WTC11 (cell line): ENCODE measurements around the gene BICD1.

Source experiments
- CREB1 ChIP-seq: sonication (generic); formaldehyde crosslinking; IDR thresholded peaks from 2 replicates; pipeline ENCODE4 v1.8.0; 2023; ENCODE audit warnings: mild to moderate bottlenecking, missing genetic modification reagents
- CREM ChIP-seq: sonication (generic); formaldehyde crosslinking; IDR thresholded peaks from 2 replicates; pipeline ENCODE4 v1.8.1; 2022; ENCODE audit warnings: mild to moderate bottlenecking, missing genetic modification reagents, moderate library complexity
- CTCF ChIP-seq: fragments of 200-600 bp; IDR thresholded peaks from 2 replicates; pipeline ENCODE4 v1.8.0; 2022; ENCODE audit warnings: antibody characterized with exemption
- JUN ChIP-seq: sonication (generic); formaldehyde crosslinking; IDR thresholded peaks from 2 replicates; pipeline ENCODE4 v1.8.0; 2023; ENCODE audit warnings: mild to moderate bottlenecking, missing genetic modification reagents
- MAX ChIP-seq: sonication (generic); formaldehyde crosslinking; IDR thresholded peaks from 2 replicates; pipeline ENCODE4 v1.8.0; 2022; ENCODE audit warnings: mild to moderate bottlenecking, missing genetic modification reagents
- USF1 ChIP-seq: sonication (generic); formaldehyde crosslinking; IDR thresholded peaks from 2 replicates; pipeline ENCODE4 v1.8.0; 2022; ENCODE audit warnings: mild to moderate bottlenecking, missing genetic modification reagents
- ZBTB21 ChIP-seq: sonication (generic); formaldehyde crosslinking; IDR thresholded peaks from 2 replicates; pipeline ENCODE4 v1.8.1; 2023; ENCODE audit warnings: mild to moderate bottlenecking, missing genetic modification reagents, borderline replicate concordance
- ZNF219 ChIP-seq: sonication (generic); formaldehyde crosslinking; IDR thresholded peaks from 2 replicates; pipeline ENCODE4 v1.8.0; 2023; ENCODE audit warnings: missing genetic modification reagents, mild to moderate bottlenecking, borderline replicate concordance
- TF ChIP-seq, protein P1 (sequence below): sonication (generic); formaldehyde crosslinking; IDR thresholded peaks from 2 replicates; pipeline ENCODE4 v1.8.1; 2023; ENCODE audit warnings: mild to moderate bottlenecking, missing genetic modification reagents

- TF ChIP-seq MAX (CRISPR knock-in tag) (no peak), ZNF219 (CRISPR knock-in tag) (no peak), JUN (CRISPR knock-in tag) (no peak), ZBTB21 (CRISPR knock-in tag) (no peak), CTCF (no peak), CREM (CRISPR knock-in tag) (no peak), CREB1 (CRISPR knock-in tag) (no peak), USF1 (CRISPR knock-in tag) (no peak)
- TF ChIP-seq, protein P1, sequence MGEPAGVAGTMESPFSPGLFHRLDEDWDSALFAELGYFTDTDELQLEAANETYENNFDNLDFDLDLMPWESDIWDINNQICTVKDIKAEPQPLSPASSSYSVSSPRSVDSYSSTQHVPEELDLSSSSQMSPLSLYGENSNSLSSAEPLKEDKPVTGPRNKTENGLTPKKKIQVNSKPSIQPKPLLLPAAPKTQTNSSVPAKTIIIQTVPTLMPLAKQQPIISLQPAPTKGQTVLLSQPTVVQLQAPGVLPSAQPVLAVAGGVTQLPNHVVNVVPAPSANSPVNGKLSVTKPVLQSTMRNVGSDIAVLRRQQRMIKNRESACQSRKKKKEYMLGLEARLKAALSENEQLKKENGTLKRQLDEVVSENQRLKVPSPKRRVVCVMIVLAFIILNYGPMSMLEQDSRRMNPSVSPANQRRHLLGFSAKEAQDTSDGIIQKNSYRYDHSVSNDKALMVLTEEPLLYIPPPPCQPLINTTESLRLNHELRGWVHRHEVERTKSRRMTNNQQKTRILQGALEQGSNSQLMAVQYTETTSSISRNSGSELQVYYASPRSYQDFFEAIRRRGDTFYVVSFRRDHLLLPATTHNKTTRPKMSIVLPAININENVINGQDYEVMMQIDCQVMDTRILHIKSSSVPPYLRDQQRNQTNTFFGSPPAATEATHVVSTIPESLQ (CRISPR knock-in tag), result no peak
Observed at GRCh38 chr12:32252199-32253073, 145.8 kb downstream of the BICD1 start.
